Adrenal gland (tissue), 5 donors: ENCODE measurements around the gene ADAMTSL5.

Experiments
- CTCF ChIP-seq, 6 experiments: fragments of 450-650 bp in 4 of 6; fragments of 200-600 bp in 2 of 6; sonication (generic) in 1 of 6; IDR thresholded peaks; 1 replicate in 5 of 6; 2 replicates in 1 of 6; pipeline versions ENCODE4 v1.5.1 to v1.8.0; 2016 to 2021; ENCODE audit warnings: antibody characterized with exemption in 6 of 6, mild to moderate bottlenecking in 2 of 6, moderate library complexity in 1 of 6
- POLR2A ChIP-seq, 2 donors: fragments of 450-650 bp; IDR thresholded peaks; one replicate each; pipeline ENCODE4 v1.6.1; 2017; ENCODE audit warnings: antibody characterized with exemption in 2 of 2, mild to moderate bottlenecking in 2 of 2, moderate library complexity in 1 of 2
- donor health status: DM: no; HTN: no; CAD: no.

- TF ChIP-seq POLR2A (IDR thresholded peaks at IDR 0.05) (no peak), CTCF (IDR thresholded peaks at IDR 0.05) (no peak)
Observed at GRCh38 chr19:1457031-1457739, 55.6 kb downstream of the ADAMTSL5 start.
